Choroid plexus epithelial cell (primary cell): ENCODE results near the gene LAMC3.

Experiments used
- DNase-seq: peaks from one replicate; pipeline ENCODE4 v3.0.0-alpha.2; 2010; ENCODE audit warnings: low read depth
- H3K4me3 ChIP-seq: 2 replicates; pipeline ENCODE4 v1.5.1; 2011; ENCODE audit warnings: low read depth, mild to moderate bottlenecking, control low read depth, low read length, moderate library complexity
- CTCF ChIP-seq: conservative IDR thresholded peaks from 2 replicates; pipeline ENCODE4 v1.5.1; 2011; ENCODE audit warnings: low read depth, mild to moderate bottlenecking, control low read depth, inconsistent platforms, low read length, moderate library complexity

LAMC3 gene

GRCh38 chr9:130983970-130984369, 25.0 kb upstream of the LAMC3 start:
- no peak for DNase-seq
- no peak for TF ChIP-seq CTCF
- no peak overlapping the region for H3K4me3 ChIP-seq

GRCh38 chr9:130984521-130984920, 24.5 kb upstream of the LAMC3 start:
- no peak overlapping the region for H3K4me3 ChIP-seq
- TF ChIP-seq CTCF: no peak
- DNase-seq: no peak

GRCh38 chr9:130985029-130985428, 23.9 kb upstream of the LAMC3 start:
- no peak for TF ChIP-seq CTCF
- no peak for DNase-seq
- no peak overlapping the region for H3K4me3 ChIP-seq

- TF ChIP-seq CTCF: no peak
- no peak for DNase-seq
- H3K4me3 ChIP-seq: no peak overlapping the region
Measured at GRCh38 chr9:130985606-130986162, 23.3 kb upstream of the LAMC3 start.

GRCh38 chr9:130986356-130986965, 22.5 kb upstream of the LAMC3 start:
- no peak overlapping the region for H3K4me3 ChIP-seq
- no peak for TF ChIP-seq CTCF
- DNase-seq: no peak

- no peak for DNase-seq
- H3K4me3 ChIP-seq: no peak overlapping the region
- TF ChIP-seq CTCF: no peak
Measured at GRCh38 chr9:130987054-130987453, 21.9 kb upstream of the LAMC3 start.

GRCh38 chr9:130987738-130988399, 21.1 kb upstream of the LAMC3 start:
- DNase-seq: no peak
- H3K4me3 ChIP-seq: no peak overlapping the region
- TF ChIP-seq CTCF: no peak
